Neural cell (in vitro differentiated cells): ENCODE results near the gene ASPM. TPM values are rescaled to one million over a fixed set of nuclear protein-coding genes. Genes with fewer than 3 reads are reported as not detected.

Experiments used
- H2AFZ ChIP-seq: fragments of 200-600, 300-800 bp; sonication (generic), shearing (Covaris generic); 2 replicates; pipeline ENCODE4 v1.6.0; 2014; ENCODE audit warnings: low read depth, mild to moderate bottlenecking, antibody characterized with exemption, low read length, moderate library complexity
- H3F3A ChIP-seq: fragments of 200-600 bp; shearing (Covaris generic); 2 replicates; pipeline ENCODE4 v1.6.1; 2016; ENCODE audit warnings: mild to moderate bottlenecking, moderate library complexity, mixed read lengths, antibody characterized with exemption, low read length; ENCODE audit not compliant: insufficient read depth, poor library complexity, severe bottlenecking
- H3K27ac ChIP-seq: fragments of 200-600, 300-800 bp; sonication (generic), shearing (Covaris generic); 2 replicates; pipeline ENCODE4 v1.5.1; 2014; ENCODE audit warnings: mild to moderate bottlenecking, low read length, moderate library complexity
- H3K27me3 ChIP-seq: fragments of 300-800, 200-600 bp; sonication (generic), shearing (Covaris generic); 2 replicates; pipeline ENCODE4 v1.6.0; 2014; ENCODE audit warnings: mild to moderate bottlenecking, low read depth, low read length, moderate library complexity; ENCODE audit not compliant: insufficient read depth
- H3K36me3 ChIP-seq: fragments of 300-800, 200-600 bp; sonication (generic), shearing (Covaris generic); 2 replicates; pipeline ENCODE4 v1.5.1; 2014; ENCODE audit warnings: mild to moderate bottlenecking, antibody characterized with exemption, low read length, moderate library complexity; ENCODE audit not compliant: insufficient read depth
- H3K4me2 ChIP-seq: fragments of 300-800, 200-600 bp; sonication (generic), shearing (Covaris generic); 2 replicates; pipeline ENCODE4 v1.6.0; 2014; ENCODE audit warnings: mild to moderate bottlenecking, low read length
- H3K4me3 ChIP-seq: fragments of 300-800, 200-600 bp; sonication (generic), shearing (Covaris generic); 2 replicates; pipeline ENCODE4 v1.5.1; 2014; ENCODE audit warnings: mild to moderate bottlenecking, low read length, moderate library complexity
- H3K79me2 ChIP-seq: fragments of 200-600 bp; shearing (Covaris generic); replicated peaks from 2 replicates; pipeline ENCODE4 v1.6.0; 2014; ENCODE audit warnings: mild to moderate bottlenecking, low read length, moderate library complexity; ENCODE audit not compliant: insufficient read depth
- H3K9ac ChIP-seq: fragments of 300-800, 200-600 bp; sonication (generic), shearing (Covaris generic); 2 replicates; pipeline ENCODE4 v1.6.1; 2016; ENCODE audit warnings: mild to moderate bottlenecking, low read length, mixed read lengths
- H3K9me2 ChIP-seq: fragments of 200-600 bp; shearing (Covaris generic); 2 replicates; pipeline ENCODE4 v1.6.1; 2016; ENCODE audit warnings: mild to moderate bottlenecking, low read length, mixed read lengths; ENCODE audit not compliant: insufficient read depth
- H3K9me3 ChIP-seq: fragments of 200-600, 300-800 bp; sonication (generic), shearing (Covaris generic); 2 replicates; pipeline ENCODE4 v1.6.1; 2016; ENCODE audit warnings: mild to moderate bottlenecking, mixed run types, low read length, moderate library complexity, mixed read lengths
- H4K20me1 ChIP-seq: fragments of 200-600 bp; shearing (Covaris generic); 2 replicates; pipeline ENCODE4 v1.6.1; 2016; ENCODE audit warnings: mild to moderate bottlenecking, mixed run types; ENCODE audit not compliant: insufficient read depth
- CTCF ChIP-seq: fragments of 450-650 bp; IDR thresholded peaks from 2 replicates; pipeline ENCODE4 v1.5.1; 2014; ENCODE audit warnings: antibody characterized with exemption, mild to moderate bottlenecking, moderate library complexity; ENCODE audit not compliant: poor library complexity, severe bottlenecking
- EP300 ChIP-seq: fragments of 450-650 bp; conservative IDR thresholded peaks from 2 replicates; pipeline ENCODE4 v1.6.1; 2014; ENCODE audit warnings: antibody characterized with exemption, mild to moderate bottlenecking, moderate library complexity; ENCODE audit not compliant: poor library complexity, severe bottlenecking
- EZH2 ChIP-seq: fragments of 200-600, 300-800 bp; shearing (Covaris generic), sonication (generic); IDR thresholded peaks from 2 replicates; pipeline ENCODE4 v1.6.1; 2014; ENCODE audit warnings: antibody characterized with exemption, low read length, borderline replicate concordance, mild to moderate bottlenecking; ENCODE audit not compliant: insufficient read depth, poor library complexity, severe bottlenecking
- MXI1 ChIP-seq: fragments of 450-650 bp; conservative IDR thresholded peaks from 2 replicates; pipeline ENCODE4 v1.6.1; 2014; ENCODE audit warnings: antibody characterized with exemption, mild to moderate bottlenecking; ENCODE audit not compliant: poor library complexity, severe bottlenecking
- POLR2AphosphoS5 ChIP-seq: IDR thresholded peaks from 2 replicates; pipeline ENCODE4 v1.6.1; 2012
- RAD21 ChIP-seq: fragments of 450-650 bp; conservative IDR thresholded peaks from 2 replicates; pipeline ENCODE4 v1.6.1; 2014; ENCODE audit warnings: antibody characterized with exemption, mild to moderate bottlenecking, moderate library complexity
- REST ChIP-seq: IDR thresholded peaks from 2 replicates; pipeline ENCODE4 v1.6.1; 2012; ENCODE audit warnings: borderline replicate concordance
- SMC3 ChIP-seq: fragments of 450-650 bp; conservative IDR thresholded peaks from 2 replicates; pipeline ENCODE4 v1.6.1; 2014; ENCODE audit warnings: antibody characterized with exemption, mild to moderate bottlenecking, moderate library complexity; ENCODE audit not compliant: poor library complexity
- TAF1 ChIP-seq: IDR thresholded peaks from 2 replicates; pipeline ENCODE4 v1.6.1; 2012; ENCODE audit warnings: low read depth
- polyA plus RNA-seq: library from polyadenylated mRNA; depleted of rRNA; stranded (reverse); fragments of >200 nt; gene quantifications from 2 replicates; pipeline ENCODE4 v1.2.3, GENCODE V29; 2014

ASPM gene
- polyA plus RNA-seq, 1 donor from 2014 or later = 0.87 TPM

GRCh38 chr1:197139169-197139568, 7.3 kb downstream of the ASPM start:
- Histone ChIP-seq H2AFZ (no peak overlapping the region), H3K27me3 (no peaks in the 10 kb centered on the region), H3K4me3 (no peak overlapping the region), H3K79me2 (peaks cover 4% of the 10 kb centered on the region), H3K9me2 (no peaks in the 10 kb centered on the region), H3K9me3 (no peaks in the 10 kb centered on the region), H3K27ac (no peak overlapping the region), H3K9ac (no peak overlapping the region), H3K4me2 (no peak overlapping the region), H3K36me3 (no peaks in the 10 kb centered on the region), H3F3A (no peaks in the 10 kb centered on the region), H4K20me1 (no peaks in the 10 kb centered on the region)
- TF ChIP-seq TAF1 = no peak
- TF ChIP-seq CTCF = no peak
- TF ChIP-seq SMC3 = no peak
- TF ChIP-seq REST = no peak
- TF ChIP-seq EZH2 = no peak
- no peak for TF ChIP-seq MXI1
- no peak for TF ChIP-seq POLR2AphosphoS5
- no peak for TF ChIP-seq EP300
- no peak for TF ChIP-seq RAD21

DNA sequence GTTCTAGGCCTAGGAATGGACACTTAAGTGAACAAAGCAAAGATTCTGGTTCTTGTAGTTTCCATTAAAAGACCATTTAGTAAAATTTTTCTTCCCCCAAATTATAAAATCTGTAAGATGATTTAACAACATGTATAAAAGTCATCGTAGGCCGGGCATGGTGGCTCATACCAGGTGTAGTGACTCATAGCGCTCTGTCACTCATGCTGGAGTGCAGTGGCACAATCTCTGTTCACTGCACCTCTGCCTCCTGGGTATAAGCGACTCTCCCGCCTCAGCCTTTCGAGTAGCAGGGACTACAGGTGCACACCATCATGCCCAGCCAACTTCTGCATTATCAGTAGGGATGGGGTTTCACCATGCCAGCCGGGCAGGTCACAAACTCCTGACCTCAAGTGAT, 9.1 kb downstream of the ASPM start:
- Histone ChIP-seq H3K4me3 (no peak overlapping the region), H3K9me2 (no peaks in the 10 kb centered on the region), H3K79me2 (no peaks in the 10 kb centered on the region), H3K36me3 (no peaks in the 10 kb centered on the region), H3K27me3 (no peaks in the 10 kb centered on the region), H3K9ac (no peak overlapping the region), H2AFZ (no peak overlapping the region), H3K9me3 (no peaks in the 10 kb centered on the region), H4K20me1 (no peaks in the 10 kb centered on the region), H3K4me2 (no peak overlapping the region), H3K27ac (no peak overlapping the region), H3F3A (no peaks in the 10 kb centered on the region)
- TF ChIP-seq SMC3 (no peak), RAD21 (no peak), TAF1 (no peak), REST (no peak), EZH2 (no peak), EP300 (no peak), MXI1 (no peak), POLR2AphosphoS5 (no peak), CTCF (no peak)
